ENCODE measurements around the gene SAC3D1.
A peak's percentile ranks its signal among the peaks of the same experiment; 100 is the strongest.

Gene SAC3D1

GRCh38 chr11:65026810-65027209, 14.2 kb upstream of the SAC3D1 start:
- peak; percentile 28 for DNase-seq (ENCODE audit: low spot score)

DNA sequence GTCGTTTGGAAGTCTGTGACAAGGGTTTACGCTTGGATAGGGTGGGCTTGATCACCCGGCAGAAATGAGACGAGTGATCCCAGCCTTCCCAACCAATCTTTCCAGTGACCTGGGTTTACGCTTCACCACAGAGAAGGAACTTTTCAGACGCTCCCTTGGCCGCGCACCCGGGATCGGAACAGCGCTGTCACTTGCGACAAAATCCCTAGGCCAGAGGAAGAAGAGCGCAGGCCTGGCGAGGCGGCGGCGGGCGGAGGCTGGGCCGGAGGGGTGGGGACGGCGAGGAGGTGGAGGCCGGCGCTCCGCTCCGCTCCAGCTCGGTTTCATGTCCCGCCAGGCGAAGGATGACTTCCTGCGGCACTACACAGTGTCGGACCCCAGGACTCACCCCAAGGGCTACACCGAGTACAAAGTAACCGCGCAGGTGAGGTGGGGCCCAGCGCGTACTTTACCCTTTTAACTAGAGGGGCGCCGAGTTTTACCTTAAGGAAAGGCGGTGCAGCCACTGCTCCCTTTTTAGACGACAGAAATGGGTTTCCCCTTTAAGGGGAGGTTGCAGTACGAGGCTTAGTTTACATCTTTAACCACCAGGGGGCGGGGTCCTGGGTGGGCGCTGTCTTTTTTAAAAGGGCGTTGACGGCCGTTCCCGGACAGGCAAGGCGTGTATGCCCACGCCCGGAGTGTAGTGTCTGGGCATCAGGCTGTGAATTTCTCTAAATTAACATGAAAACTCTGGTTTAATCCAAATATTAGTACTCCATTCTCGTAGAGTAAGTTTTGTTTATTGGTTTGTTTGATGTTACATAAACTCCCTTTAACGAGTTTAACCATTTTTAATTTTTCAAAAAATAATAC, 13.6 kb upstream of the SAC3D1 start, which contains the start of gene SNX15:
Gene SNX15 (plus strand): TSS at position 227 of the 855 bp plus-strand sequence. CDS start 99 bp downstream, at position 326.
- DNase-seq (ENCODE audit: low spot score), result peak; percentile 96

GRCh38 chr11:65032216-65032615, 8.8 kb upstream of the SAC3D1 start:
- DNase-seq (ENCODE audit: low spot score), result no peak

- DNase-seq (ENCODE audit: low spot score), result no peak
These were observed 6.6 kb upstream of the SAC3D1 start for GRCh38 chr11:65034423-65034822.

DNA sequence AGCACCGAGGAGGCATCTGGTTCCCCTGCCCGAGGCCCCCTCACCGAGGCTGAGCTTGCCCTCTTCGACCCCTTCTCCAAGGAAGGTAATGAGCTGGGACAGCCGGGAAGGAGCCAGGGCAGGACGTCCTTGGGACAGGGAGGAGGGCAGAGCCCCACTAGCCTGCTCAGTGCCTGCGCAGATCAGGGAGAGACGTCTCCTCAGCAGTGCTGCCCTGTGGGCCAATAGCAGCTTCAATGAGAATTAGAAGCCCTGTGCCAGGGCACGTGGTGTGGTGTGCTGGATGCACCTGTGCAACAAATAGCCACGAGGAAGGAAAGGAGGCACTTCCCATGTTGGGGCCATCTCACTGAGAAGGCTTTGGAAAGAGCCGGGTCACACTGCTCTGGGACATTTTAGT, 5.4 kb upstream of the SAC3D1 start:
- no peak for DNase-seq (ENCODE audit: low spot score)

GRCh38 chr11:65036931-65037330, 4.1 kb upstream of the SAC3D1 start:
- DNase-seq (ENCODE audit: low spot score), result no peak

DNA sequence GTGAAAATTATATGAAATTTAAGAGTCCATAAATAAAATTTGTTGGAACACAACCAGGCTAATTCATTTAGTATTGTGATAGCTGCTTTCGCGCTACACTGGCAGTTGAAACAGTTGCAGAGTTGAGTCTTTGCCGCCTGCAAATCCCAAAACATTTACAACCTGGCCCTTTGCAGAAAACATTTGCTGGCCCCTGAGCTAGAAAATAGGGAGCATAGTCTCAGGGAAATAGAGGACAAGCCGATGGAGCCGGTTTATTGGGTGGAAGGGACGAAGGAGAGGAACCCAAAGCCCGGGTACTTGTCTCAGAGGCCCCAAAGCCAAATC, 527 bp upstream of the SAC3D1 start:
- DNase-seq (ENCODE audit: low spot score), result no peak

DNA sequence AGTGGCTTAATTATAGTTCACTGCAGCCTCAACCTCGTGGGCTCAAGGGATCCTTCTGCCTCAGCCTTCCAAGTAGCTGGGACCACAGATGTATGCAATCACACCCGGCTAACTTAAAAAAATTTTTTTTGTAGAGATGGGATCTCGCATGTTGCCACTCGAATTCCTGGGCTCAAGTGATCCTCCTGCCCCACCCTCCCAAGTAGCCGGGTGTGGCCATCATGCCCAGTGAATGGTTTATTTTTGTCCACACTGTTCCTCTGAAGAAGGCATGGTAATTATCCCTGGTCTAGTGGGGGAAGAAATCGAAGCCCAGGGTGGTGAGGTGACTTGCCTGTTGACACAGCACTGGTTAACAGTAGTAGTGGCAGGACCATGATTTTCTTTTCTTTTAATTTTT, 1.9 kb downstream of the SAC3D1 start:
- no peak for DNase-seq (ENCODE audit: low spot score)

DNA sequence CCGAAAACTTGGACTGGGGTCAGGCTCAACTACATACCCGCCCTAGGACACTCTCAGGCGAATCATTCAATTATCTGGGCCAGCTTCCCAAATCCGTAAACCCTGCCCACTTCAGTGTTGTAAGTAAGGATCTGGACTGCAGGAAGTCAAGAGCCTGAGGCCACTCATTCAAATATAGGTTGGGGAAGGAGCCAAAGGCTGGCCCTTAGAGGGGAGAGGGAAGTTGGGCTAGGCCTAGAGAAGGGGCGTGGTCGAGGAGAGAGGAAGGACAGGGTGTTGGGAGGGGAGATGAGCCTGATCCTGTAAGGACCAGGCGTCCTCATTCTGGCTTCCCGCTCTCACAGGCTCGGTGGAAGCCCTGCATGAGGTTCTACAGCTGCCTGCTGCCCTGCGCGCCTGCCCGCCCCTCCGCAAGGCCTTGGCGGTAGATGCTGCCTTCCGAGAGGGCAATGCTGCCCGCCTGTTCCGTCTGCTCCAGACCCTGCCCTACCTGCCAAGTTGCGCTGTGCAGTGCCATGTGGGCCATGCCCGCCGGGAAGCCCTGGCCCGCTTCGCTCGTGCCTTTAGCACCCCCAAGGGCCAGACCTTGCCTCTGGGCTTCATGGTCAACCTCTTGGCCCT, 3.0 kb downstream of the SAC3D1 start:
- peak; percentile 45 for DNase-seq (ENCODE audit: low spot score)

DNA sequence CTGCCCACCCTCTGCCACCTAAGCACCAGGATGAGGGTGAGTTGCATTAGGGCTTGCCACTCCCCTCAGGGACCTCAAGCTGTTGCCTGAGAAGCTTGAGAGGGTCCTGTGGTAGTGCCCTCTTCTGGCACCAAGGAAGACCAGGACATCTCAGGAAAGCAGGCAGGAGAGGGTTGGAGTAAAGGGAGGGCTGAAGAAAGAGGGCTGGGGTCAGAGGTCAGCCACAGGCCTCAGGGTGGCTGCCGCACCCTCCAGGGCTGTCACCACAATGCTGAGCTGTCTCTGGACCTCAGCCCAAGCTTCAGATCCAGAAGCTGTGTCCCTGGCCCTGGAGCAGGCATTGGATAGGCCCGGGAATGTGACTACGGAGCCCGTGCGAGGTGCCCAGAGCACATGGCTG, 4.1 kb downstream of the SAC3D1 start:
- no peak for DNase-seq (ENCODE audit: low spot score)

GRCh38 chr11:65045728-65046127, 4.7 kb downstream of the SAC3D1 start:
- DNase-seq (ENCODE audit: low spot score), result no peak

DNA sequence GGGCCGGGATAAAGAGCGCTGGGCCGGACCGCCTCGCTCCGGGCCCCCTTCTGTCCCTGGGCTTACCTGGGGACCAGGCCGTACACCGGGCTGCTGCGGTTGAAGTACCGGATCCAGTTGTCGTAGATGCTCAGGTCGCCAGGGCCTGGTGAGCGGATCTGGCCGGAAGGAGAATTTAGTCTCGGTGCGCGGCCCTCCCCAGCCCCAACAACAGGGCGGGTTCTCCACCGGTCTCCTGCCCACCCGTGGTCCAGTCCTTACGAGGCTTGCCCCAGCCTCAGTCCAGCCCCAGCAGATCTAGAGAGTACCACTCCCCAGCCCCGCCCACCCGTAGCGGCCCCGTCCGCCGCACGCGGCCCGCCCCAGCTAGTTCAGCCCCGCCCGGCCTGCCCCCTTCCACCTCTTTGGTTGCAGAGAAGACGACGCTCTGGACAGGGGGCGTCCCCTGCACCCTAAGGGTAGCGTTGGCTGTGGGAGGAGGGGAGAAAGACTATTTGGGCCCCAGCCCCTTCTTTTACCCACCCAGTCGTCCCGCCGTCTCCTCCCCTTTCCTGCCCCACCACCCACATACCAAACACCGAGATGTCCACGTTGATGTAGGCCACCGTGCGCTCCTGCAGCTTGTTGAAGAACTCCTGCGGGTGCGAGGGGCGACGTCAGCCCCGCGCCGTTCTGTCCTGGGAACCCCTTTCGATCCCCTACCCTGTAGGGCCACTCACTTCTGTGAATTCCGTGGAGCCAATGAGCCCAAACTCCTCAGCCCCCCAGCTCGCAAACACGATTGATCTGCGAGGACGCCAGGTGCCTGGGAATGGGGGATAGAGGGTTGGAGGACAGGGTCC, 6.8 kb downstream of the SAC3D1 start:
- DNase-seq (ENCODE audit: low spot score), result peak; percentile 72

- DNase-seq (ENCODE audit: low spot score), result no peak
These were observed 10.4 kb downstream of the SAC3D1 start for GRCh38 chr11:65051398-65051858.

DNA sequence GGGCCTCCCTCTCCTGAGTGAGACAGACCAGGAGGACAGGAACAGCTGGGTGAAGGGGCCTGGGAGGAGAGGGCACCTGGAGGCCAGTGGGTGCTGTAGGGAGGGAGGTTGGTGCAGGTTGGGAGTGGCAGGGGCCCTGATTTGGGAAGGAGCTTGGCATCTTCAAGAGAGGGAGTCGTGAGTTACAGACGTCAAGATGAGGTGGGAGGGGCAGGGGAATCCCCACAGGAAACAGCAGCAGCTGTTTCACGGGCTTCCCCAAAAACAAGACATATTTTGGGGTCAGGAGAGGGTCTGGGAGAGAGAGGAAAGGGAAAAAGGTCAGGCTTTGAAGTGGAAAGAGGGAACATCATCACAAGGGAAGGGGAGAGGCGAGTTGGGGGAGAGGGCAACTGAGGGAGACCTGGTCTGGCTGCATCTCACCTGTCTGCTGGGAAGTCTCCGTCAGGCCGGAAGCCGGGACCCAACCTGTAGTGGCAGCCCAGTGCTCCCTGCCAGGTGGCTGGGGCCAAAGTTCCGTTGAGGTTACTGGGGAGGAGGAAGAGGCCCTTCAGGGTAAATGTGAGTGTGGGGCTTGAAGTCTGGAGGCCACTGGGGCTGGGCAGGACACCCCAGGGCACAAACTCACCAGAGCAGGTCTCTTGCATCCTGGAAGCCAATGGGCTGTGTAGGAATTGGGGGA, 13.0 kb downstream of the SAC3D1 start:
- no peak for DNase-seq (ENCODE audit: low spot score)

- DNase-seq (ENCODE audit: low spot score), result no peak
These were observed 14.5 kb downstream of the SAC3D1 start for GRCh38 chr11:65055538-65055937.

DNA sequence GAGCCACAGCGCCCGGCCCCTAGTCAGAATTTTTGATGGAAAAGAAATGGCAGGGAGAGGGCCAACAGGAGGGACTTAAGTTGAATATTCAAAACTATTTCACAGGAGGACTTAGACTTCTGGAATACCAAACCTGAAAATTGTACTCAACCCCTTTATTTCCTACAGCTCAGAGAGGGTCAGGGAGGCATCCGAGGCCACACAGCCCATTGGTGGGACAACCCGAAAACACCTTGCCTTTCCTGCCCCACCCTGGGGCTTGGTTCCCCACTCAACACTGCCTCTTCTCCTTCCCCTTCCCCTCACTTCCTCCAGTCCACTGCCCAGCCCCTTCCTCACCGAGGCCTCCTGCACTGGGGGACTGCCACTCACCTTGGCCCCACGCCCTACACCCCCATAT, 16.0 kb downstream of the SAC3D1 start:
- no peak for DNase-seq (ENCODE audit: low spot score)

DNA sequence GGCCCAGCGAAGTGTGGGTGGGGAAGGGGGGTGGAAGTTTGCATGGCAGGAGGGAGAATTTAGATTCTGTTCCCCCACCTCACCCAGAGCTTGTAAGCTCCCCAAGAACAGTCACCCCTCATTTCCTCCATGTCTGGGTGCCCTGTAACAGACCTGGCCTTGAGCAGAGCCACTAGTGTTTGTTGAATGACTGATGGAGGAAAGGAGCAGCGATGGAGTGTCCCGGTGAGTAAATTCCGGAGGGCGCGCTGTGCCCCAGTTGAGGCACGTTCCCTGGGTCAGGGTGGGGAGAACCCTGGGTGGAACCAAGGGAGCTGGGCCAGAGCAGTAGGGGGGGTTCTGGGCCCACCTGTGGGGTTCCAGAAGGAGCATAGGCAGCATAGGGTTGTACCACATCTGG, 16.5 kb downstream of the SAC3D1 start:
- DNase-seq (ENCODE audit: low spot score), result no peak

- DNase-seq (ENCODE audit: low spot score), result no peak
These were observed 17.0 kb downstream of the SAC3D1 start for GRCh38 chr11:65058012-65058411.

GRCh38 chr11:65058419-65059054, 17.5 kb downstream of the SAC3D1 start, which contains the start of gene NAALADL1:
TSS of gene NAALADL1 (minus strand) at chr11:65058553. CDS start at chr11:65058521, 32 bp downstream.
- DNase-seq (ENCODE audit: low spot score), result no peak

GRCh38 chr11:65059523-65059922, 18.5 kb downstream of the SAC3D1 start:
- DNase-seq (ENCODE audit: low spot score), result no peak
